GM10248 (cell line): ENCODE data around the gene RGS9.
A peak's percentile ranks its signal among the peaks of the same experiment; 100 is the strongest.
"Not testable (repeated sequence)": the region's sequence is repeated elsewhere in the genome, so short reads cannot be mapped to it uniquely, and the experiment has no call there.

Experiments
- CTCF ChIA-PET: fragments of 300-600 bp; sonication (Branson Sonifier 250); formaldehyde crosslinking; extraction: SDS; loops from one replicate; lab custom pipeline; 2021; ENCODE audit warnings: antibody characterized with exemption; lab: Yijun Ruan, JAX
- POLR2A ChIA-PET: fragments of 350-650 bp; sonication (Branson Sonifier 250); formaldehyde crosslinking; extraction: SDS; loops from one replicate; lab custom pipeline; 2020; ENCODE audit warnings: antibody characterized with exemption; lab: Yijun Ruan, JAX
- DNase-seq: peaks from one replicate; pipeline ENCODE4 v3.0.0; 2012; ENCODE audit errors: extremely low spot score
- TF ChIP-seq, protein P1 (sequence below): IDR thresholded peaks from 2 replicates; pipeline ENCODE4 v1.5.1; 2012; ENCODE audit warnings: mild to moderate bottlenecking, low read depth; ENCODE audit errors: extremely low read depth, missing control alignments, control extremely low read depth

Gene RGS9

DNA sequence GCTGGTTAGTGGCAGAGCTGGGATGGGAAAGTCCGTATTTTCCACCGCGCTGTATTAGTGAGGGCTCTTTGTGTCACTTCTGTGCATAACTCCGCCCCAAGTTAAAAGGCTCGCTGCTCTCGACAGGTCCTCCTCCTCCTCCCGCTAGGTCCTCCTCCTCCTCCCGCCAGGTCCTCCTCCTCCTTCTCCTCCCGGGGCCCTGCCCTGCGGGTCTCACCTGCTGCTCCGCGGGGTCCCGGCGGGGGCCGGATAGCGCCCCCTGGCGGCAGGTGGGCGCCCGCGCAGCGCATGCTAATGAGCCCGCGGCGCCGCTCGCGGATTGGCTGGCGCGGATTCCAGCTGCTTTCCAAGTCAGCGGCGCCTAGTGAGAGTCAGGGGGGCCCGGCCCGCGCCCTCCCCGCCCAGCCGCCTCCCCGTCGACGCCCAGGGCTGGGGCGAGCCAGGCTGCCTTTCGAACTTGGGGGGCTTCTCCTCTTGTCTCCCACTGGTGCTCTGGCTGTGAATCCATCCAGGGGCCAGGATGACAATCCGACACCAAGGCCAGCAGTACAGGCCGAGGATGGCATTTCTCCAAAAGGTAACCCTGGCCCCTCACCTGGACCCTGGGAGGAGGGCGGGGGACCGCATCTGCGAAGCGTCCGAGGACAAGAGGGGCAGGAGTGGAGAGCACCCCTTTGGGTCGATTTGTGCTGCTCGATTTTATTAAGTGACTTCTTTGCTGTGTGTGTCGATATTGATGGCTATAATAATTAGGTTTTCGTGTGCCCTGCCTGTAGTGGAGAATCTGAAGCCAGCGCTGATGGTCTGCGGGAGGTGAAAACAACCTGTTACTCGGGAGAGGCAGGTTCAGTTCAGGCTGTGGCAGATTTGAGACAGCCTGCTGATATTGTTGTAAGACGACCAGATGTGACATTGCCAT lies at the start of gene RGS9:
Gene RGS9, plus strand, starts transcription at position 350 of the 919 bp plus-strand sequence. Its CDS starts 171 bp downstream, at position 521.
- CTCF ChIA-PET: interaction anchor here (0.6 to 9.6 kb wide), 38 partner anchors 9 to 217 kb away, joined by 3 to 103 read pairs (median 4); no protein-coding TSS in a partner anchor
- DNase-seq: peak; percentile 90
- POLR2A ChIA-PET: no interaction called here
- TF ChIP-seq, protein P1, sequence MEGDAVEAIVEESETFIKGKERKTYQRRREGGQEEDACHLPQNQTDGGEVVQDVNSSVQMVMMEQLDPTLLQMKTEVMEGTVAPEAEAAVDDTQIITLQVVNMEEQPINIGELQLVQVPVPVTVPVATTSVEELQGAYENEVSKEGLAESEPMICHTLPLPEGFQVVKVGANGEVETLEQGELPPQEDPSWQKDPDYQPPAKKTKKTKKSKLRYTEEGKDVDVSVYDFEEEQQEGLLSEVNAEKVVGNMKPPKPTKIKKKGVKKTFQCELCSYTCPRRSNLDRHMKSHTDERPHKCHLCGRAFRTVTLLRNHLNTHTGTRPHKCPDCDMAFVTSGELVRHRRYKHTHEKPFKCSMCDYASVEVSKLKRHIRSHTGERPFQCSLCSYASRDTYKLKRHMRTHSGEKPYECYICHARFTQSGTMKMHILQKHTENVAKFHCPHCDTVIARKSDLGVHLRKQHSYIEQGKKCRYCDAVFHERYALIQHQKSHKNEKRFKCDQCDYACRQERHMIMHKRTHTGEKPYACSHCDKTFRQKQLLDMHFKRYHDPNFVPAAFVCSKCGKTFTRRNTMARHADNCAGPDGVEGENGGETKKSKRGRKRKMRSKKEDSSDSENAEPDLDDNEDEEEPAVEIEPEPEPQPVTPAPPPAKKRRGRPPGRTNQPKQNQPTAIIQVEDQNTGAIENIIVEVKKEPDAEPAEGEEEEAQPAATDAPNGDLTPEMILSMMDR: peak; percentile 95

DNA sequence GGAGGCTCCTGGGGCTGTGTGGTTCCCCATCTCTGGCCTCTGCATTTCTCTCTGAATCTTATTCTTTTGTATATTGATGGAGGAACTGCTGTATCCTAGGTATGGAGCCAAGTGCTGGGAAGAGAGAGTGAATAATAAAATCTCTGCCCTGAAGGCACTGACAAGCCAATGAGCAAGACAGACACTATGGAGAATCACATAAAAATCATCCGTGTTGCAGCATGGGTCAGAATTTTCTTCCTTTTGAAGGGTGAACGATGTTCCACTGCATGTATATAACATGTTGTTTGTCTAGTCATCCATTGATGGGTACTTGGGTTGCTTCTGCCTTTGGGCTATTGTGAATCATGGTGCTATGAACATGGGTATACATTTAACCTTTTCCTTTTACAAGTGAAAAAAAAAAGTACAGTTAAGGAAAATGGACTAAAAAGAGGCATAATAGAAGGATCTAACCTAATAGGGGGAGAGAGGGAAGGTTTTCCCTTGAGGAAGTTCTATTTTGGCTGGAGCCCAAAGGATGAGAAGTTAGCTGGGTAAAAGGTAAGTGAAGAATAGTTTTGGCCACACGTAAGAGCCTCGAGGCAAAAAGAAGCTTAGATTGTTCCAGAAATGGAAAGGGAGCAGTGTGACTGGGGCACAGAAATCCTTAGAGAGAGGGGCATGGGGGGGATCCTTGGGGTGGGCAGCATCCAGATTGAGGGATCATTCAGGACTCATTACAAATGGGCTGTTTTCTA lies 48.4 kb upstream of the RGS9 start:
- TF ChIP-seq, protein P1: no peak
- POLR2A ChIA-PET: no interaction called here
- CTCF ChIA-PET: interaction anchor here (1.2 to 5.4 kb wide), 3 partner anchors 11 to 67 kb away, joined by 3 to 43 read pairs (median 4); no protein-coding TSS in a partner anchor
- DNase-seq: no peak

DNA sequence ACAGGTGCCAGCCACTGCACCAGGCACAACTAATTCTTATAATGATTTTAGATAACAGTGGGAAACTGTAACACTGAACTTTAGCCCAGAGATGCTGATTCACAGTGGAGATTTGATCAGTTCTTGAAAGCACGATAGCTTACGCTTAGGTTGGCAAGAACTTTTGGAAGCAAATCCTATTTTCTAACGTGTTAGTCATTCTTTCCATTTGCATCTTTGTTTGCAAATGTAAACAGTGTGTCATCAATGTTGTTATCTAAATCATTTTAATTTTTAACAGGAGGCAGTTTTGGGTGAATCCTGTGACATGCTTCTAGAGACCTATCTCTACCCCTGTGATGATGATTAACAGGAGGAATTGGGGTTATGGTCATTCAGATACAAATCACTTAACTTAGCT lies 44.9 kb upstream of the RGS9 start:
- no peak for DNase-seq
- ChIA-PET POLR2A (no interaction called here), CTCF (interaction anchor here (1.0 to 5.4 kb wide), 2 partner anchors 8 to 10 kb away, joined by 4 to 43 read pairs; no protein-coding TSS in a partner anchor)
- TF ChIP-seq, protein P1: no peak

DNA sequence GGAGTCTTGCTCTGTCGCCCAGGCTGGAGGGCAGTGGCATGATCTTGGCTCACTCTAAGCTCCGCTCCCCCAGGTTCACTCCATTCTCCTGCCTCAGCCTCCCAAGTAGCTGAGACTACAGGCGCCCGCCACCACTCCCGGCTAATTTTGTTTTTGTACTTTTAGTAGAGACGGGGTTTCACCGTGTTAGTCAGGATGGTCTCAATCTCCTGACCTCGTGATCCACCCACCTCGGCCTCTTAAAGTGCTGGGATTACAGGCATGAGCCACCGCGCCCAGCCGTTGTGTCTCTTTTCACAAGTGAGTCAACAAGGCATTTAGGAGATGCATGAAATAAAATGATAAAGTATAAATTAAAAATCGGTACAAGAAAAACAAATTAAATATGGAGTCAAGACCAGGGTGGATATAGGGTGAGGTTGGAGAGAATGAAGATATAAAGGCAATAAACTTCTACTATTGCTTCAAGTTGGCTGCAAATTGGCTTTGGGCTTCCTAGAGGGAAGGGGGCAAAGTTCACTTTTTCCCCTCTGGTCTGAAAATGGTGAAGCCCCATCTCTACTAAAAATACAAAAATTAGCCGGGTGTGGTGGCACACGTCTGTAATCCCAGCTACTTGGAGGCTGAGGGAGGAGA lies 44.3 kb upstream of the RGS9 start:
- POLR2A ChIA-PET: not testable (repeated sequence)
- CTCF ChIA-PET: interaction anchor here (1.0 to 5.4 kb wide), 2 partner anchors 7 to 10 kb away, joined by 4 to 43 read pairs; no protein-coding TSS in a partner anchor

DNA sequence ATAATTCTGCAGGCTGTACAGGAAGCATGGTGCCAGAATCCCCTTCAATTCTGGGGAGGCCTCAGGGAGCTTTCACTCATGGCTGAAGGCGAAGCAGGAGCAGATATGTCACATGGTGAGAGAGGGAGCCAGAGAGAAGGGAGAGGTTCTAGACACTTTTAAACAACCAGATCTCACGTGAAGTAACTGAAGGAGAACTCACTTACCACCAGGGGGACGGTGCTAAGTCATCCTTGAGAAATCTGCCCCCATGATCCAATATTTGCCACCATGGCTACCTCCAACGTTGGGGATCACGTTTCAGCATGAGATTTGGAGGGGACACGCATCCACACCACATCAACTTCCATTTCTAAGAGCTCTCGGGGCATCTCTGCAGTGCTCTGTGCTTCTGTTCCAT lies 43.2 kb upstream of the RGS9 start:
- DNase-seq: no peak
- TF ChIP-seq, protein P1: no peak
- ChIA-PET POLR2A (no interaction called here), CTCF (interaction anchor here (0.5 to 3.2 kb wide), 4 partner anchors 11 to 109 kb away, joined by 3 to 11 read pairs (median 4); no protein-coding TSS in a partner anchor)

More for the DNA sequence above, 44.3 kb upstream of the RGS9 start:
- not testable (repeated sequence) for DNase-seq

DNA sequence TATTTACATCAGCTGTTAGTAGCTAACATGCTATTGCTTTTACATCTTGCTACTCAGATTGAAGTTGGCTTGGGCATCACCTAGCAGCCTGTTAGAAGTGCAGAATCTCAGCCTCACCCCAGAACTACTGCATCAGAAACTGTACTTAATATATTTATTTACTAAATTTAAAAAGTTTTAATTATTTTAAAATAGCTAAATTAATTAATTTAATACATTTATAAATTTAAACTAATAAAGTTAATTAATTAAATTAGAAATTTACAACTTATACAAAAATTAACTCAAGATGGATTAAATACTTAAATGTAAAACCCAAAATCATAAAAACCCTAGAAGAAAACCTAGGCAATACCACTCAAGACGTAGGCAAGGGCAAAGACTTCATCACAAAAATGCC lies 41.7 kb upstream of the RGS9 start:
- ChIA-PET CTCF (interaction anchor here (1.6 to 3.2 kb wide), 5 partner anchors 13 to 107 kb away, joined by 3 to 11 read pairs (median 5); no protein-coding TSS in a partner anchor), POLR2A (no interaction called here)
- DNase-seq: no peak
- TF ChIP-seq, protein P1: no peak

DNA sequence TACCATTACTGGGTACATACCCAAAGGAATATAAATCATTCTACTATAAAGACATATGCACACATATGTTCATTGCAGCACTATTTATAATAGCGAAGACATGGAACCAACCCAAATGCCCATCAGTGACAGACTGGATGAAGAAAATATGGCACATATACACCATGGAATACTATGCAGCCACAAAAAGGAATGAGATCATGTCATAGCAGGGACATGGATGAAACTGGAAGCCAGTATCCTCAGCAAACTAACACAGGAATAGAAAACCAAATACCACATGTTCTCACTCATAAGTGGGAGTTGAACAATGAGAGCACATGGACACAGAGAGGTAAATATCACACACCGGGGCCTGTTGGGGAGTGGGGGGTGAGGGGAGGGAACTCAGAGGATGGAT lies 40.8 kb upstream of the RGS9 start:
- DNase-seq, POLR2A ChIA-PET: not testable (repeated sequence)
- CTCF ChIA-PET: interaction anchor here (0.9 to 5.7 kb wide), 8 partner anchors 10 to 135 kb away, joined by 3 to 49 read pairs (median 4); partner anchors contain the start of gene RGS9
